H9 (cell line): ENCODE measurements around the gene DMRTC2. TPM values are rescaled to one million over a fixed set of nuclear protein-coding genes. Genes with fewer than 3 reads are reported as not detected.

ENCODE experiments used
- DNase-seq: peaks from one replicate; pipeline ENCODE4 v3.0.0-alpha.2; 2017
- H2AFZ ChIP-seq: one replicate; pipeline ENCODE4 v1.6.1; 2013; ENCODE audit warnings: mild to moderate bottlenecking, low read length, control low read depth, moderate library complexity
- H2AK5ac ChIP-seq: 2 replicates; pipeline ENCODE4 v1.6.1; 2013; ENCODE audit warnings: low read length, control low read depth, mixed read lengths; ENCODE audit not compliant: insufficient read length
- H2BK120ac ChIP-seq: one replicate; pipeline ENCODE4 v1.6.1; 2013; ENCODE audit warnings: low read depth, mild to moderate bottlenecking, low read length, control low read depth, inconsistent platforms; ENCODE audit not compliant: poor library complexity, severe bottlenecking
- H2BK12ac ChIP-seq: 2 replicates; pipeline ENCODE4 v1.6.1; 2013; ENCODE audit warnings: low read length, control low read depth, mixed read lengths, low read depth; ENCODE audit not compliant: insufficient read length
- H2BK15ac ChIP-seq: 2 replicates; pipeline ENCODE4 v1.6.1; 2013; ENCODE audit warnings: low read depth, low read length, control low read depth
- H2BK20ac ChIP-seq: one replicate; pipeline ENCODE4 v1.6.1; 2013; ENCODE audit warnings: low read depth, mild to moderate bottlenecking, low read length, control low read depth, inconsistent platforms; ENCODE audit not compliant: poor library complexity, severe bottlenecking
- H2BK5ac ChIP-seq: 2 replicates; pipeline ENCODE4 v1.6.1; 2013; ENCODE audit warnings: low read length, control low read depth, mixed read lengths; ENCODE audit not compliant: insufficient read length
- H3K14ac ChIP-seq: 2 replicates; pipeline ENCODE4 v1.6.1; 2013; ENCODE audit warnings: low read length, control low read depth; ENCODE audit not compliant: insufficient read depth
- H3K18ac ChIP-seq: 2 replicates; pipeline ENCODE4 v1.6.1; 2013; ENCODE audit warnings: low read depth, mild to moderate bottlenecking, mixed read lengths, low read length, control low read depth; ENCODE audit not compliant: insufficient read length
- H3K23ac ChIP-seq: 2 replicates; pipeline ENCODE4 v1.6.1; 2013; ENCODE audit warnings: low read length, control low read depth, mixed read lengths, low read depth; ENCODE audit not compliant: insufficient read length
- H3K23me2 ChIP-seq: 2 replicates; pipeline ENCODE4 v1.6.1; 2013; ENCODE audit warnings: low read depth, mild to moderate bottlenecking, mixed read lengths, low read length, control low read depth; ENCODE audit not compliant: insufficient read length, poor library complexity, severe bottlenecking
- H3K27ac ChIP-seq: 2 replicates; pipeline ENCODE4 v1.5.1; 2013; ENCODE audit warnings: low read length, control low read depth, mixed read lengths, low read depth; ENCODE audit not compliant: insufficient read length
- H3K27me3 ChIP-seq: 2 replicates; pipeline ENCODE4 v1.6.1; 2013; ENCODE audit warnings: low read length, control low read depth, inconsistent platforms; ENCODE audit not compliant: insufficient read depth
- H3K4ac ChIP-seq: 2 replicates; pipeline ENCODE4 v1.6.1; 2013; ENCODE audit warnings: low read depth, mild to moderate bottlenecking, control low read depth, inconsistent platforms, low read length, moderate library complexity
- H3K4me1 ChIP-seq: 2 replicates; pipeline ENCODE4 v1.6.1; 2013; ENCODE audit warnings: low read length, control low read depth, inconsistent platforms; ENCODE audit not compliant: insufficient read depth
- H3K4me2 ChIP-seq: 2 replicates; pipeline ENCODE4 v1.6.1; 2013; ENCODE audit warnings: low read length, control low read depth, mixed read lengths; ENCODE audit not compliant: insufficient read length, insufficient read depth
- H3K56ac ChIP-seq: 2 replicates; pipeline ENCODE4 v1.6.1; 2013; ENCODE audit warnings: low read depth, mild to moderate bottlenecking, mixed read lengths, low read length, control low read depth; ENCODE audit not compliant: insufficient read length
- H3K79me1 ChIP-seq: 2 replicates; pipeline ENCODE4 v1.6.1; 2013; ENCODE audit warnings: low read depth, mild to moderate bottlenecking, moderate library complexity, low read length, control low read depth, inconsistent platforms; ENCODE audit not compliant: insufficient read depth, poor library complexity, severe bottlenecking
- H3K79me2 ChIP-seq: 2 replicates; pipeline ENCODE4 v1.6.1; 2013; ENCODE audit warnings: low read length, control low read depth, inconsistent platforms; ENCODE audit not compliant: insufficient read depth
- H3K9ac ChIP-seq: 2 replicates; pipeline ENCODE4 v1.6.1; 2013; ENCODE audit warnings: low read length, control low read depth, mixed read lengths; ENCODE audit not compliant: insufficient read length; ENCODE audit errors: extremely low read depth
- H3K9me3 ChIP-seq: one replicate; pipeline ENCODE4 v1.6.1; 2013; ENCODE audit warnings: low read depth, low read length, inconsistent platforms; ENCODE audit not compliant: control insufficient read depth
- H3T11ph ChIP-seq: one replicate; pipeline ENCODE4 v1.6.1; 2013; ENCODE audit warnings: mild to moderate bottlenecking, low read length, control low read depth, inconsistent platforms
- H4K20me1 ChIP-seq: one replicate; pipeline ENCODE4 v1.6.1; 2013; ENCODE audit not compliant: control insufficient read depth, insufficient read length, insufficient read depth
- H4K5ac ChIP-seq: 2 replicates; pipeline ENCODE4 v1.6.1; 2013; ENCODE audit warnings: low read depth, mild to moderate bottlenecking, mixed read lengths, low read length, control low read depth; ENCODE audit not compliant: insufficient read length
- H4K8ac ChIP-seq: replicated peaks from 2 replicates; pipeline ENCODE4 v1.6.1; 2013; ENCODE audit warnings: low read length, control low read depth, mixed read lengths, low read depth; ENCODE audit not compliant: insufficient read length
- H4K91ac ChIP-seq: 2 replicates; pipeline ENCODE4 v1.6.1; 2013; ENCODE audit warnings: low read depth, mild to moderate bottlenecking, moderate library complexity, mixed read lengths, low read length, control low read depth; ENCODE audit not compliant: insufficient read length
- H3K27ac Mint-ChIP-seq, 3 experiments: 2 replicates in 2 of 3; 3 replicates in 1 of 3; pipeline ENCODE4 v1.8.0; 2020 to 2021; ENCODE audit warnings: mixed read lengths in 3 of 3, mild to moderate bottlenecking in 1 of 3, moderate library complexity in 1 of 3
- H3K27me3 Mint-ChIP-seq: 2 replicates; pipeline ENCODE4 v1.8.0; 2021; ENCODE audit warnings: low read depth, mild to moderate bottlenecking, moderate library complexity, mixed read lengths
- H3K36me3 Mint-ChIP-seq, 3 experiments: 2 replicates in 2 of 3; 3 replicates in 1 of 3; pipeline ENCODE4 v1.8.0; 2020 to 2021; ENCODE audit warnings: low read depth in 3 of 3, mixed read lengths in 3 of 3; ENCODE audit not compliant: insufficient read depth in 1 of 3
- H3K4me1 Mint-ChIP-seq, 2 experiments: 2 replicates each; pipeline ENCODE4 v1.8.0; 2020; ENCODE audit warnings: mixed read lengths in 2 of 2
- H3K4me3 Mint-ChIP-seq, 2 experiments: 2 replicates in 1 of 2; 3 replicates in 1 of 2; pipeline ENCODE4 v1.8.0; 2020 to 2021; ENCODE audit warnings: mild to moderate bottlenecking in 2 of 2, mixed read lengths in 2 of 2, moderate library complexity in 1 of 2
- H3K9me3 Mint-ChIP-seq, 2 experiments: 2 replicates in 1 of 2; 3 replicates in 1 of 2; pipeline ENCODE4 v1.8.0; 2020; ENCODE audit warnings: mild to moderate bottlenecking in 2 of 2, mixed read lengths in 2 of 2, moderate library complexity in 1 of 2
- CTCF ChIP-seq: fragments of 200-600 bp; sonication (generic); conservative IDR thresholded peaks from 3 replicates; pipeline ENCODE4 v1.8.0; 2021; ENCODE audit warnings: antibody characterized with exemption, mild to moderate bottlenecking
- WGBS: extraction: QIAGEN DNeasy Blood & Tissue Kit; methylation state at CpG from one replicate; pipeline ENCODE4 v1.1.7; 2013; ENCODE audit warnings: missing lambda C conversion rate, low lambda C conversion rate, mixed read lengths; ENCODE audit not compliant: insufficient read length; ENCODE audit errors: extremely low coverage; 5-methylcytosine and 5-hydroxymethylcytosine counted together
- total RNA-seq: library from RNA; stranded (reverse); gene quantifications from 2 replicates; pipeline ENCODE4 v1.2.1, GENCODE V29; 2021

The DMRTC2 gene
- total RNA-seq, 1 experiment from 2014 or later: not detected

DNA sequence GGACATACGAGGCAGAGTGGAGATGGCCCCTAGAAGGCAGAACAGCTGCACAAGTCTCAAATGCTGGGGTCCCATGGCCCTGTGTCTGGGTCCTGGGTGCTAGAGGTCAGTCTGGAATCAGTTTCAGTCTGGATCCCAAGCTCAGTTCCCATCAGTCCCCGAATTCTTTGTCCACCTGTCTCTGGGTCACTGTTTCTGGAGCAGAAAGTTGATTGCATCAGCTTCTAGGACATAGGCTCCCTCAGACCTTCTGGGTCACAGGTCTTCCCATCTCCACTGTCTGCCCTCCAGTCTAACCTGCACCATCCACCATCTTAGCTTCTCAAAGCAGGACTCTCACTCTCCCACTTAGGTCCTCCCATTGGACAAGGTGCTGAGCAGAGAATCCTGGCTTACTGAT, 5.6 kb upstream of the DMRTC2 start:
- H3T11ph ChIP-seq: no peak overlapping the region
- no peak overlapping the region for H3K9ac ChIP-seq
- H3K4ac ChIP-seq: no peak overlapping the region
- Mint-ChIP-seq H3K9me3 (peaks cover 1 to 67% of the 10 kb centered on the region in 2 experiments; a peak in 2 of 5 replicates), H3K27ac (no peak overlapping the region), H3K4me1 (no peaks in the 10 kb centered on the region), H3K27me3 (peaks cover 27% of the 10 kb centered on the region), H3K4me3 (no peak overlapping the region), H3K36me3 (peaks cover 0 to 2% (median 0%) of the 10 kb centered on the region in 3 experiments; a peak in 1 of 7 replicates)
- no peak overlapping the region for H4K91ac ChIP-seq
- H3K18ac ChIP-seq: no peak overlapping the region
- no peak overlapping the region for H3K23ac ChIP-seq
- H2AK5ac ChIP-seq: no peak overlapping the region
- H2AFZ ChIP-seq: no peak overlapping the region
- no peaks in the 10 kb centered on the region for H3K27me3 ChIP-seq
- no peak overlapping the region for H4K8ac ChIP-seq
- H2BK5ac ChIP-seq: no peak overlapping the region
- TF ChIP-seq CTCF: no peak
- no peak overlapping the region for H2BK20ac ChIP-seq
- H3K79me2 ChIP-seq: no peaks in the 10 kb centered on the region
- H3K4me1 ChIP-seq: no peaks in the 10 kb centered on the region
- no peak for DNase-seq
- H3K27ac ChIP-seq: no peak overlapping the region
- H3K79me1 ChIP-seq: no peaks in the 10 kb centered on the region
- no peaks in the 10 kb centered on the region for H4K20me1 ChIP-seq
- no peak overlapping the region for H3K56ac ChIP-seq
- H2BK15ac ChIP-seq: no peak overlapping the region
- no peak overlapping the region for H3K14ac ChIP-seq
- no peak overlapping the region for H4K5ac ChIP-seq
- H3K23me2 ChIP-seq: peaks cover 2% of the 10 kb centered on the region
- H3K4me2 ChIP-seq: no peak overlapping the region
- H2BK12ac ChIP-seq: no peak overlapping the region
- WGBS: no CpG with 5 or more reads among the region's 2 CpGs
- no peak overlapping the region for H2BK120ac ChIP-seq
- H3K9me3 ChIP-seq: no peaks in the 10 kb centered on the region
